HK-2 (cell line): ENCODE data around the gene PARD3.

Experiments
- DNase-seq: peaks from one replicate; pipeline ENCODE4 v3.0.0-alpha.2; 2018; ENCODE audit not compliant: unreplicated experiment

The PARD3 gene

DNA sequence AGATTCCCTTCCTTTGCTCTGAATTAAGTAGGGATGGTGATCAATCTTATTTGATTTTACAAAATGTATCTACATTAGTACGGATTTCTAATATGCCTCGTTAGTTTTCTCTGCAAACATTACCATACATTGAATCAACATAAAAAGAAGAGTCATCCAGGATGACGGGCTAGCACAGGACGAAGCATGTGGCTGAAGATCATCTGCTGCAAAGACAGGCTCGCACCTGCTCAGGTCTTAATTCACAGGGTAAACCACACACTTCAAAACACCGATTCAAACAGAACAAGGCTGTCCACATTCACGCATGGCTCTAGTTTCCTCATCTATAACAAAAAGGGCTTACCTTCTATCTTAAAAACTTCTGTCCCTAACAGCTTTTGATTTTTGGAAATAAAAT lies 323.0 kb downstream of the PARD3 start:
- DNase-seq, result no peak

DNA sequence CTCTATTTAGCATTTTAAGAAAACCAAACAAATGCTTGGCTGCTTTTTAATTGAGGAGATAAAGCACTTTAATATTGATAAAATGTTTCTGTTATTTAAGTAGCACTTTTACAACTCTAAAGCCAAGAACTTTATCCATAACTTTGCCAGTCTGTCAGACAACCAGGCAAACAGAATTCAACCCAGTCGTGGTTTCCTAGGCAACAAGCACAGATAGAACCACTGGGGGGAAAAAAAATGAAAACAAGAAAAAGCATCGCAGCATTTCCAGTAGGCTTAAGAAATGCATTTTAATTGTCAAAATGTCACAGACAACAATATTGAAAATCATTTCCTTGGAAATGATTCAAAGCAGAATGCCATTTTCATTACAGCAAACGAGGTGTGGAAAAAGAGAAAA lies 323.4 kb downstream of the PARD3 start:
- DNase-seq, result no peak

DNA sequence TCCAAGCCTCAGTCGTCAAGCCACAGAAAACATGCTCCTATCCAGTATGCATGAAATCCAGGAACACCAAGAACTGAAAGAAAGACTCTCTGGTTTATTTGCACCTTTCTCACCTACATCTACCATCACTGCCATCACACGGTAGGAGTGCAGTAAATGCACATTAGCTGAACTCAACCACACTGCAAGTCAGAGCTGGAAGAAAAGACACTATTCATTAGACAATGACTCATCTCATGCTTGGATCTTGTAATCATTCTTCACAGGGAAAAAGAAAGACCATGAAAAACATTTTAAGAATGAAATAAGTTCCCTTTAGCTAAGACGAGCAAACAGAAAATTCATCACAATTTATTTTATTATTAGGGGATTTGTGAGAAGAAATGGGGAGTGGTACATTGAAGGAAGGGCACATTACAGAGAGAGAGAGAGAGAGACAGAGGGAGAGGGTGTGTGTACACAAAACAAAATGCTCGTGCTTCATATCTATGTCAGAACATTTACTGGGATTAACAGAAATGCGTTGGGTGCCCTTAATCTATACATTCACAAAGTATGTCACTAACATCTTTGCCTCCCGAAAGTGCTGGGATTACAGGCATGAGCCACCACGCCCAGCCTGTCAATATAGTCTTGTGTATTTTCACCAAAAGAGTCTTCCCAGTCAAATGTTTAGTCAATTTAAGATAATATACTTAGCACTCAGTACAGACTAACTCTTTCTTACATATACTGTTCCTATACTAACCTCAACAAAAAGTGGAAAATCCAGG lies 324.9 kb downstream of the PARD3 start:
- no peak for DNase-seq

DNA sequence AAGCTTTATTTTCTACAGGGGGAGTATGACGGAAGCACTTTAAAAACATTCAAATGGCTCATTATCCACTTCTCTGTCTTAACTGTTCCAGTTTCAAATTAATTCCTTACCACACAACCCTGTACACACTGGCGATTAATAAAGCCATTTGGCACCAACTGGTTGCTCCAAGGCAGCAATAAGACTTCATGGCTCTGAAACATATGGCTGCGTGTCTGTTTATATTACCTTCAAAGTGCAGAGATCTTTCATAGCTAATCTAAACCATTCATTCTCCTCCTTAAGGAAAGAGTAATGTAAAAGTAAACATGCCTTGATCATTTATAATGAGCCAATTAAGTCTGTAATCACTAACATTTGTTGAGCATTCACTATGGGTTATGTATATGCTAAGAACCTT lies 325.7 kb downstream of the PARD3 start:
- no peak for DNase-seq

DNA sequence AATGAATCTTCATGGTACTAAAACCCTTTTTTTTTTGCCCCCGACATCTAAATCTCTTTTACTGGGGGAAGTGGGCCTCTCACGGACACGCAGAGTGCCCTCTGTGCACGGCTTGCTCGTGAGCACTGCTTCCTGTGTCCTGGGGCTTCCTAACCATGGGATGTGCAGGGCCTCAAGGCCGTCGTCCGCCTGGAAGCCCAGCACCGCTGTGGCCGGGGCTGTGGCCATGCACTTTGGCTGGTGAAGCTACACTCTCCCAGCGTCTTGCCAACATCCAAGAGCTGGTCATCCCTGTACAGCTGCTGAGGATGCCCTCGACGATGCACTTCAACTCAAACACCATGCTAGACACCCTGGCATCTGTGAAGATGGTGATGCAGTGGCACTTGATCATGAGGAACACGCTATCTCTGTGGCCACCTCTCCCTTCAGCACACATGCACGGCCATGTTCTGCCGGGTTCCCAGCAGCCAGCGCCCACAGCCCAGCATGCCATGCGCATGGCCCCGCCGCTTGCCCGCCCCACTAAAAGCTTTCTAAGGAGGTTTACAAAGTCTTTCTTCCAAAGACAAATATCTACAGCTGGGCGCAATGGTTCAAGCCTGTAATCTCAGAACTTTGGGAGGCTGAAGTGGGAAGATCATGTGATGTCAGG lies 326.5 kb downstream of the PARD3 start:
- DNase-seq, result no peak

DNA sequence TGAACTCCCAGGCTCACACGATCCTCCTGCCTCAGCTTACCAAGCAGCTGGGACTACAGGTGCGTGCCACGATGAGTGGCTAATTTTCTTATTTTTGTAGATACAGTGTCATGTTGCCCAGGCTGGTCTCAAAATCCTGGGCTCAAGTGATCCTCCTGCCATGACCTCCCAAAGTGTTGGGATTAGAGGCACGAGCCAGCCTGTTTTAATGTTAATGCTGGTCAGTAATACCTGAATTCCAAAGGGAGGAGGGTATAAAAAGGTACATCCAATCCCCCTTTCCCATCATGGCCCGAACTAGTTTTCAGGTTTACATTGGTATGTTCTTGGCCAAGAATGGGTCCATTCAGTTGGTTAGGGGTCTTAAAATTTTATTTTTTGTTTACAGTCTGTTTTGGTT lies 329.1 kb downstream of the PARD3 start:
- DNase-seq, result no peak

DNA sequence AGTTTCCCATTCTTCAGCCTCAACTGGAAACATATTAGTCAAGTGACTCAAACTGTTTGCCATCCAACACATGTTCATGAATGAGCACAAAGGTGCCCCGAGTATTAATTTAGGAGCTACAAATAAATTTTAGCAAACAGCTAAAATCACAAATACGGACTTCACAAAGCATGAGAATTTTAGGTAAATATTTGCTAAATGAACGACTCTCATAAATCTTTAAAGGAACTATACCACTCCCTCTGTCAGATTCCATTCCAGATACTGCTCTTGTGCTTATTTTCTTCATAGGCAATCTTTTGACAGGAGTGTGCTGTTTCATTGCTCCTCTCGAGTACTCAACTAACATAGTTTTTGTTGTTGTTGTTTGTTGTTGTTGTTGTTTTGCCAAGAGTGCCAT lies 330.9 kb downstream of the PARD3 start:
- no peak for DNase-seq

DNA sequence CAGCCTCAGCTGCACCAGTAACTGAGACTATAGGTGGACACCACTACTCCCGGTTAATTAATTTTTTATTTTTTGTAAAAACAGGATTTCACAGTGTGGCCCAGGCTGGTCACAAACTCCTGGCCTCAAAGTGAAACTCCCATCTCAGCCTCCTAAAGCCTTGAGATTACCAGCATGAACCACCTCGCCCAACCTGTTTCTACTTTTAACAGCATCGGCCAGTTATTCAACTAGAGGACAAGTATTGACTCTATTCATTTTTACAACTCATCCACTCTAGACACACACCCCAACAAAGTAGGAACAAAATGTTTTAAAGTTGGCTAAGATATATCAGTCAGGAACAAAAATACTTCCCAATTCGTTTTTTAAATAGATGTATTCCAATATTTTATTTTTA lies 334.8 kb downstream of the PARD3 start:
- DNase-seq, result no peak

DNA sequence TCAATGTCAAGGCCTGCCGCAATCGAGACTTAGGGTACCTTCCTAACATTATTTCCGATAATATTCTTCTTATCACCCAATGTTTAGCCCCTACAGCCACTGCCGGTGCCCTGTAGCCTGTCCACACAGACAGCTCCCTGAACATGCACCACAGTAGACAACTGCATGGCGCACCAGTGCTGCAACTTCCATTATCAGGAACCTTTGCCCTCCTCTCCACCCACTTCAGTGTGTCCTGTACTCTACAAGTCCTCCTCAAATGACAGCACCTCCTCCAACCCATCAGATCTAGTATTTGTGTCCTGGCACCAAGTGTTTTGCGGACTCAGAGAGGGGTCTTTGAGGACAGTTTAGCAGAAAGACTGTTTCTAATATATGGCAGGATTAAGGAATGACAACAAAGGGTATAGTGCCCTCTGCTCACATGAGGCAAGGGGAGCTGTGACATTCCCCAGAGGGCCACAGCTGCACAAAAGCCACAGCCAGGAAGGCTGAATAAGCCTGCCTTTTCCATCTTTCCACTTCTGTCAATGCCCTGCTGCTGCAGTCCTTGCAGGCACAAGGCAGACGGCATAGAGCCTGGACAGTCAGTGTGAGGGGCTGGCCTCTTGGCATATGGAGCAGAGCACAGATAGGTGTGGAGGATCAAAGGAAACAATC lies 335.4 kb downstream of the PARD3 start:
- no peak for DNase-seq

DNA sequence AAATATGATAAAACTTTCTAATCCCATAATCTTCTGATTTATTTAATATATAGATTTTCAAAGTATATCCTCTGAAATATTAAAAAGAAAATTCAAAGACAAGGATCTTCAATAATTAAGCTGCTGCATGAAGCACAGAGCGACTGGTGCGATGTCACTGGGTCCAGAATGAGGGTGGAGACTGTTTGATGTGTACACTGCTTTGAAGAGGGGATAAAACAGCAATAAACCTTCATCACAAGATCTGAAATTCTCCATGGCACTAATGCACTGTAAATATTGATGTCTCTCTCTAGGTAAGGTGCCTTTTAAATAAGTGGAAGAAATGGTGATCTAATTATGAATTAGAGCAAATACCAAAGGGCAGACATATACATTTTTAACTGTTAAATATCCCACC lies 337.8 kb downstream of the PARD3 start:
- no peak for DNase-seq

DNA sequence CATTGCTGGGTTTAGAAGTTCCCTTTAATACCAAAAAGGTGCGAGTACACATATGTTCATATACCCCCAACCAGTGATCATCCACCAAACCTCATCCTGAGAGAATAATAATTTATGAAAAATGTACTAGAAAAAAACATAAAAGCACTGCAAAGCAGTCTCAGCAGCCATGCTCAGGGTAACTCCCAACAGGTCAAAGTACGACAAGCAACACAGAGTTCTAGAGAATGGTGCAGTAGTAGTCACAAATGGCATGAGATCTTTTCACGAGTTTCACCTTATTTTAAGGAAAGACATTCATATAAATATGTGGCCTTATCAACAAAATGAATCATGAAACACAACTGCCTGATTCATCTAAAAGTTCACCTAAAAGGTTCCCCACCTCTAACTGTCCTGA lies 338.5 kb downstream of the PARD3 start:
- DNase-seq, result no peak

DNA sequence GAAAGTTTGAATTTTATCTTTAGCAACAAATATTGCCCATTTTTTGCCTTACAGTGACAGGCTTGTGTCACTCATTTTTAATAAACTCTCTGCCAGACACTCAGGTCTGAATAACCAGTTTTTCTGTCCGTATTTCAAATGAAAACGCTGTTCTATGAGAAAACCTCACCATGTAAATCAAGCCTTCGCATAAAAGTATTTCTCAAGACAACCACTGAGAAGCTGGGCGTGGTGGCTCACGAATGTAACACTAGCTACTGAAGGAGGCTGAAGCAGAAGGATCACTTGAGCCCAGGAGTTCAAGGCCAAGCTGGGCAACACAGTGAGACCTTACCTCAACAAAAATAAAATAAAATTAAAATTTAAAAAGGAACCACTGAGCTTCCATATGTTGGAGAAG lies 339.3 kb downstream of the PARD3 start:
- DNase-seq, result no peak

DNA sequence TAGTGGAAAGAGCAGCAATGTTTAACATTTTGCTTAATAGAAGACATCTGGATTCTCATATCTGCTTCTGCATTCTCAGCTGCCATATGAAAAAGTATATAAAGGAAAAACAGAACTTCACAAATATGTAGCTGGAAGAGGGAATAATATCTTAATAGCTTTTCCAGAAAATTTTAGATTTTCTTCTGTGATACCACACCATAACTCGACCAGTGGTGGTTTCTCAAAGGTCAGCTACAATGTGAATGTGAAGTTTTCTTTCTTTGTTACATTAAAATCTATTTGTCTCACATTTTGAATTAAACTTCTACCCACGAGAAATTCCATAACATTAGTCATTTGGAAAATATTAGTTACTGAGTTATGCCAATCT lies 339.8 kb downstream of the PARD3 start:
- no peak for DNase-seq

DNA sequence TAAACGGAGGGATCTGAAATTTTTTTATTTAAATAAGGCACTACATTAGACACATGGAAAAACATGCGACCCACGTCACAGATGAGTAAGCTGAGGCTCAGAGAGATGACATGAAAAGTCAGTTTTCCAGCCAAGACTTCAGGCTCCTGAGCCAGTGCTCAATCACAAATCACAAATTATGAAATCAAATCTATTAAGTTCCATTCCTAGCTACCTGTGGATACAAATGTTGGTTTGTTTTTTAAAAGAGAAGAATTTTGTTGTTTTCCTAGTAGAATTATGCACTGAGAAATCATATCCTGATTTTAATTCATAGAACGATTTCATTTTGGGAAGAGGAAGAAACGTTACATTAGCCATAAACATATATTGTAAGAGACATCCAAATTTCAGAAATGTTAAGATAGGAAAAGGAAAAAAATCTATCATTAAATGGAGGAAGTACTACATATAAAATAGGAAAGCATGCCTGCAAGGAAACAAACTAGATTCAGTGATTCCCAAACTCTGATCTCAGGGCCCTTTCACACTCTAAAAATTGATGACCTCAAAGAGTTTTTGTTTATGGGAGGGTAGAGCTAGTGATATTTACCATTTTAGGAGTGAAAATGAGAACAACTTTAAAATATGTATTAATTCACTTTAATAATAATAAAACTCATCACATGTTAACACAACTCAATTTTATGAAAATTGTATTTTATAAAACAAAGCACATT lies 340.4 kb downstream of the PARD3 start:
- DNase-seq, result no peak

DNA sequence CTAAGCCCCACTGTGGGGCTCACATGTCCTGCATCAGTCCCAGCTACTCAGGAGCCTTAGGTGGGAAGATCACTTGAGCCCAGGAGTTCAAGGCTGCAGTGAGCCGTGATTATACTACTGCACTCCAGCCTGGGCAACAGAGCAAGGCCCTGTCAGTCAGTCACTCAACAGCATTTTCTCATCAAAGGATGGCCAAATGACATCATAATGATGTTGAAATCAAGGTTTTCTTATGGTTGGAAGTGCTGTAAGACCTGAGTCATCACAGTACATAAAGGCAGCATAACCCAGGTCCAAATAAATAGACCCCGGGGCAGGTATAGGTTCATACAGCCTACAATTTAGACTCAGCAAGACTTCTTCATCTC lies 341.1 kb downstream of the PARD3 start:
- DNase-seq, result no peak

DNA sequence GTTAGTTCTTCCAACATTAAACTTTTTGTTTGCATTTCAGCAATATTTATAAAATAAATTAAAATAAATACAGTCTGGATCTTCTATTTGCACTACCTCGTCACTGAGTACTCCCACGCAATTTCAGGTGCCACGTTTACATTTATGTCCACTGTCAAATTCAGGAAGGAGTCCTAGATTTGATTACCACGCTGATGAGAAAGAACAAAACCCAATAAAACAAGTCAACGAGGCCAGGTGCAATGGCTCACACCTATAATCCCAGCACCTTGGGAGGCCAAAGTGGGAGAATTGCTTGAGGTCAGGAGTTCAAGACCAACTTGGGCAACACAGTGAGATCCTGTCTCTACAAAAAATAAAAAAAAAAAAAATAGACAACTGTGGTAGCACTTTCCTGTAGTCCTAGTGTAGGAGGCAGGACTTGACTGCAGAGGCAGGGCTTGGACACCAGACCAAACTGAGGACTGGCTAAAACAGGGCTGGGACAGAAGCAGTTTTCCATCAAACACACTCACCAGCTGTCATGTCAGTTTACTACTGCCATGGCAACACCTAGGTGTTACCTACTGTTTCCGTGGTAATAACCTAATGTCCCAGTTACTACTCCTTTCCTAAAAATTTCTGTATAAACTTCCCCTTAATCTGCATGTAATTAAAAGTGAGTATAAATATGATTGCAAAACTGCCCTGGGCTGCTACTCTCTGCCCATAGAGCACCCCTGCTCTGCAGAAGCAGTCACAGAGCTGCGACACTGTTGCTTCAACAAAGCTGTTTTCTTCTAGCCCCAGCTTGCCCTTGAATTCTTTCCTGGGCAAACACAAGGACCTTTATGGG lies 341.7 kb downstream of the PARD3 start:
- no peak for DNase-seq

DNA sequence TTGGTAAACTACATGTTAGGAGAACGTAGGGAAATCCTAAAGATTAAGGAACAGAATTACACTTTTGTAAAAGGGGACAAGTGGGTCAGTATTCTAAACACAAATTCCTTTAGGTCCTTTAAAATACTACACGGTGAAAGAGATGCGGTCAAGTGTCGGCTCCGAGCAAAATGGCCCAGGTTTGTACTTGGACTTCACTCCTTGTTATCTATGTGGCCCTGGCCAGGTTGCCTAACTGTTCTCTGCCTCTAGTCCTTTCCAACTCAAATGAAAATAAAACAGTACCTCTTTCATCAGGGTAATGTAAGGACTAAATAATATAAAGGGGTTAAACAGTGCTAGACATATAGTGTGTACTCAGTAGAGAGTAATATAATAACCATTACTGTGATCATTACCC lies 344.8 kb downstream of the PARD3 start:
- DNase-seq, result no peak

DNA sequence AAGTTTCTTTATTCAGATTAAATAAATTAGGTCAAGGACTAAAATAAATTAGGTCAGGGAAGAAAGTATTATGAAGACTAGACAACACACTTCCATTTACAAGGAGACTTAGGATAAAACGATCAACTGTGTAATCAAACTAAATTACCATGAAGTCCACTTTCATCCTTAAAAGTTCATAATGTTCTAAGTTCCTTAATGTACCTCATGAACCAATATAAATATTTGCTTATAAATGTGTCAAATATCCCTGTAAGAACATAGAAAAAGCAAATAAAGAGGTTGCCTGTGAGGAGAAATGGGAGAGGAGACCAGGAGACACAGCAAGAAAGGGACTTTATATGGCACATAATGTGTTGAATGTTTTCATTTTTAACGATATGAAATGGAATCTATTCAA lies 345.6 kb downstream of the PARD3 start:
- DNase-seq, result no peak

DNA sequence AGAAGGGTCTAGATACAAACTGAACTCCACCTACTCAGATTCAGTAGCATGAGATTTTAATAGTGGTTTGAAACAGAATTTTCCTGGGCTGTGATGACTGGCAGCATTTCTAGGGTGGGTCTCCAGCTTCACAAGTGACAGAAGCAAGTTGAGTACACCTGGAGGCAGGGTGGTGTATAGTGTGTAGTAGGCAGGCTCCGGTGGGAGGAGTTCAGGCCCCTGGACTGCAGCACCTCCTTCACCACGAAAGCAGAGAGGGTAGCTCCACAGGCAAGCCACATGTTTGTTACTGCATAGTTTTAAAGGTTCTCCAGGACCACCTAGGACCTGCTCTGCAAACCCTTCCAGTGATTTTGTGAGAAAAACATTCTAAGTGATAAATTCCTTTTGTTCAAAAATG lies 347.2 kb downstream of the PARD3 start:
- DNase-seq, result no peak

DNA sequence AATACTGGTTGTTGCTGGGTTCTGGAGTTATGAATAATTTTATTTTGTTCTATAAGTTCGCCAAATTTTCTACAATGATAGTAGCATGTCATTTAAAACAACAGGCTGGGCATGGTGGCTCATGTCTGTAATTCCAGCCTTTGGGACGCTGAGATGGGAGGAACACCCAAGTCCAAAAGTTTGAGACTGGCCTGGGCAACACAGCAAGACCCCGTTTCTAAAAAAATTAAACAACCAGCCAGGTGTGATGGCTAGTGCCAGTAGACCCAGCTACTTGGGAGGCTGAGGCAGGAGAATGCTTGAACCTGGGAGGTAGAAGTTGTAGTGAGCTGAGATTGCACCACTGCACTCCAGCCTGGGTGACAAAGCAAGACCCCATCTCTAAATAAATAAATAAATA lies 347.7 kb downstream of the PARD3 start:
- no peak for DNase-seq

DNA sequence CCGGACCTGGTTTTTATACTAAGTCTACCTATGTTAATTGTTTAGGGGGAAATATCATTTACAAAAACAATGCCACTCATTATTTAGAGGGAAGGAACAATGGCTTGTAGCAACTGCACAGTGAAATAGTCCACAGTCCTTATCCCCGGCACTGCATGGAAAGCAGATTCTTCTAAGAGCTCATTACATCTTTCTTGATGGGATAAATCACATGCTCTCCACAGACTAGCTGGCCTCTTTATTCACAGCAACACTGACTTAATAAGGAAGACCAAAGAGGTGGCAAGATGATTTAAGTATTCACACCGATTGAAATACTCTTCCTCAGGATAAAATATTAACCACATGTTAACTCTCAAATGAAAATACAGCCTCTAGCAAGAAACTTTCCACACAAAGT lies 349.4 kb downstream of the PARD3 start:
- no peak for DNase-seq

DNA sequence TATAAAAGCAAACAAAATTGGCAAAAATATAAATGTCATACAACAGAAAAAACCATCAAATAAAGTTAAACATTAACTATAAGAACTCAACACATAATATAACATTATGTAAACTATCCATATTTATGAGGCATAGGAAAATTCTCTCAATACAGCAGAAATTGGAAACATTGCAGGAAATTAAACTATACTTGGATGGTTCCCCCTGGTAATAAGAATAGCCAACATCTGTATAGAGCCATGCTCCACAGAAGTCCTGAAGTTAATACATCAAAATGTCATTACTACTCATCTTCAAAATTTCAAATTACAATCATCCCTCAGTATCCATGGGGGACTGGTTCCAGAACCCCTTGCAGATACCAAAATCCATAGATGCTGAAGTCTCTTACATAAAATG lies 350.5 kb downstream of the PARD3 start:
- no peak for DNase-seq
